GM23338 (cell line): ENCODE data around the gene IL36B. TPM values are rescaled to one million over a fixed set of nuclear protein-coding genes. Genes with fewer than 3 reads are reported as not detected.

Experiments
- ATAC-seq: fragments of 200-7000 bp; cut with Tn5 transposase; 3 replicates; pipeline ENCODE4 v1.9.1; 2020
- DNase-seq: peaks from one replicate; pipeline ENCODE4 v3.0.0-alpha.2; 2015; ENCODE audit warnings: low spot score
- H2AFZ ChIP-seq: fragments of 200-600 bp; sonication (generic); 2 replicates; pipeline ENCODE4 v1.8.0; 2016; ENCODE audit warnings: antibody characterized with exemption, mild to moderate bottlenecking, moderate library complexity
- H3F3A ChIP-seq: fragments of 200-600 bp; sonication (generic); replicated peaks from 2 replicates; pipeline ENCODE4 v1.8.0; 2017; ENCODE audit warnings: antibody characterized with exemption, mixed run types, low read depth
- H3K27ac ChIP-seq: fragments of 200-600 bp; sonication (generic); 2 replicates; pipeline ENCODE4 v1.6.1; 2016; ENCODE audit warnings: low read depth
- H3K27me3 ChIP-seq: fragments of 200-600 bp; sonication (generic); 2 replicates; pipeline ENCODE4 v1.8.0; 2016; ENCODE audit warnings: mild to moderate bottlenecking, mixed run types, moderate library complexity; ENCODE audit not compliant: insufficient read depth
- H3K36me3 ChIP-seq: fragments of 200-600 bp; sonication (generic); 2 replicates; pipeline ENCODE4 v1.8.0; 2016; ENCODE audit warnings: mild to moderate bottlenecking; ENCODE audit not compliant: insufficient read depth
- H3K4me1 ChIP-seq: fragments of 200-600 bp; sonication (generic); 2 replicates; pipeline ENCODE4 v1.8.0; 2016; ENCODE audit warnings: mild to moderate bottlenecking, moderate library complexity; ENCODE audit not compliant: insufficient read depth
- H3K4me2 ChIP-seq: fragments of 200-600 bp; sonication (generic); 2 replicates; pipeline ENCODE4 v1.7.1; 2017; ENCODE audit warnings: mixed run types
- H3K4me3 ChIP-seq: fragments of 200-600 bp; sonication (generic); 2 replicates; pipeline ENCODE4 v1.6.1; 2016; ENCODE audit warnings: mixed run types
- H3K79me2 ChIP-seq: fragments of 200-600 bp; sonication (generic); replicated peaks from 2 replicates; pipeline ENCODE4 v1.8.0; 2017; ENCODE audit warnings: mild to moderate bottlenecking; ENCODE audit not compliant: insufficient read depth
- H3K9me2 ChIP-seq: fragments of 200-600 bp; sonication (generic); 2 replicates; pipeline ENCODE4 v1.8.0; 2017; ENCODE audit not compliant: insufficient read depth
- H4K20me1 ChIP-seq: fragments of 200-600 bp; sonication (generic); replicated peaks from 2 replicates; pipeline ENCODE4 v1.8.0; 2017; ENCODE audit warnings: mild to moderate bottlenecking; ENCODE audit not compliant: insufficient read depth
- H3K27ac Mint-ChIP-seq: 2 replicates; pipeline ENCODE4 v1.8.0; 2020; ENCODE audit warnings: inconsistent platforms, mild to moderate bottlenecking, moderate library complexity, mixed read lengths
- H3K27me3 Mint-ChIP-seq: 3 replicates; pipeline ENCODE4 v1.8.0; 2022; ENCODE audit warnings: low read depth, mild to moderate bottlenecking, moderate library complexity, mixed read lengths, inconsistent platforms; ENCODE audit not compliant: insufficient read depth, poor library complexity
- H3K36me3 Mint-ChIP-seq: 3 replicates; pipeline ENCODE4 v1.8.0; 2021; ENCODE audit warnings: low read depth, mild to moderate bottlenecking, inconsistent platforms, moderate library complexity, mixed read lengths
- H3K4me1 Mint-ChIP-seq: 3 replicates; pipeline ENCODE4 v1.8.0; 2020; ENCODE audit warnings: mild to moderate bottlenecking, inconsistent platforms, mixed read lengths
- H3K4me3 Mint-ChIP-seq: 3 replicates; pipeline ENCODE4 v1.8.0; 2021; ENCODE audit warnings: moderate library complexity, mild to moderate bottlenecking, inconsistent platforms, mixed read lengths
- H3K9me3 Mint-ChIP-seq: 3 replicates; pipeline ENCODE4 v1.8.0; 2020; ENCODE audit warnings: moderate library complexity, mild to moderate bottlenecking, inconsistent platforms, mixed read lengths
- EZH2 ChIP-seq: fragments of 200-600 bp; sonication (generic); IDR thresholded peaks from one replicate; pipeline ENCODE4 v1.8.0; 2017; ENCODE audit warnings: antibody characterized with exemption, mild to moderate bottlenecking, low read depth; ENCODE audit not compliant: unreplicated experiment
- EZH2phosphoT487 ChIP-seq: fragments of 200-600 bp; sonication (generic); IDR thresholded peaks from one replicate; pipeline ENCODE4 v1.8.1; 2018; ENCODE audit warnings: antibody characterized with exemption; ENCODE audit not compliant: unreplicated experiment
- JUNB ChIP-seq: IDR thresholded peaks from one replicate; pipeline ENCODE4 v1.6.1; 2016; ENCODE audit warnings: antibody characterized with exemption; ENCODE audit not compliant: unreplicated experiment
- NANOG ChIP-seq: IDR thresholded peaks from 2 replicates; pipeline ENCODE4 v1.6.1; 2016; ENCODE audit warnings: antibody characterized with exemption, borderline replicate concordance
- POLR2AphosphoS5 ChIP-seq: IDR thresholded peaks from 2 replicates; pipeline ENCODE4 v1.6.1; 2016; ENCODE audit warnings: antibody characterized with exemption, low read depth
- STAT1 ChIP-seq: IDR thresholded peaks from one replicate; pipeline ENCODE4 v1.6.1; 2016; ENCODE audit warnings: antibody characterized with exemption; ENCODE audit not compliant: unreplicated experiment
- ZNF114 ChIP-seq: fragments of 250-450 bp; sonication (Bioruptor Pico); IDR thresholded peaks from 2 replicates; pipeline ENCODE4 v1.5.0; 2020; ENCODE audit warnings: mild to moderate bottlenecking, moderate library complexity
- polyA plus RNA-seq: library from polyadenylated mRNA; unstranded; fragments of >200 nt; fragmentation: Nextera tagmentation; extraction: Ambion mirVana; gene quantifications from 2 replicates; pipeline ENCODE4 v1.2.1, GENCODE V29; 2016
- total RNA-seq: library from RNA; depleted of rRNA; stranded (reverse); fragments of >200 nt; shearing (Covaris generic); gene quantifications from 2 replicates; pipeline ENCODE4 v1.2.3, GENCODE V29; 2014
- TF ChIP-seq, protein P1 (sequence below): fragments of 250-450 bp; sonication (Bioruptor Pico); IDR thresholded peaks from 2 replicates; pipeline ENCODE4 v1.5.0; 2020; ENCODE audit warnings: mild to moderate bottlenecking, moderate library complexity
- TF ChIP-seq, protein P2 (sequence below): IDR thresholded peaks from 2 replicates; pipeline ENCODE4 v1.6.1; 2016; ENCODE audit warnings: antibody characterized with exemption

IL36B gene
- total and polyA plus RNA-seq, 2 experiments from 2014 or later = not detected

DNA sequence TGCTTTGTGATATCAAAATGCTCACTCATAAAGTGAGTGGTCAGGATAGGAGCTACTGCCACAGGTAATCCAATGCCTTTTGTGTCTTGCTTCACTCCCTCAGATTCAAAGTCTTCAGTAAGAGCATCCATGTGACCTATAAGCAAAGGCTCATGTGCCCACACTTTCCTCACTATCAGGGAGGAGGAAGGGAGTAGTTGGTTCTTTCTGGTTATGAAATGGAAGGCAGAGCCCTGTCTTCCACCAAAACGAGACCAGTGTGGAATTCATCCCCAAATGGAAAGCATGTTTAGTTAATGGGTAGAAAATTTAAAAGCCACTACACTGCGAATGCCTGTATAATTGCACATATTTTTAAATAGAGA, 40.9 kb upstream of the IL36B start:
- TF ChIP-seq EZH2phosphoT487 (no peak), NANOG (no peak), POLR2AphosphoS5 (no peak), ZNF114 (CRISPR knock-in tag) (no peak), STAT1 (no peak), JUNB (no peak), EZH2 (no peak)
- TF ChIP-seq, protein P1, sequence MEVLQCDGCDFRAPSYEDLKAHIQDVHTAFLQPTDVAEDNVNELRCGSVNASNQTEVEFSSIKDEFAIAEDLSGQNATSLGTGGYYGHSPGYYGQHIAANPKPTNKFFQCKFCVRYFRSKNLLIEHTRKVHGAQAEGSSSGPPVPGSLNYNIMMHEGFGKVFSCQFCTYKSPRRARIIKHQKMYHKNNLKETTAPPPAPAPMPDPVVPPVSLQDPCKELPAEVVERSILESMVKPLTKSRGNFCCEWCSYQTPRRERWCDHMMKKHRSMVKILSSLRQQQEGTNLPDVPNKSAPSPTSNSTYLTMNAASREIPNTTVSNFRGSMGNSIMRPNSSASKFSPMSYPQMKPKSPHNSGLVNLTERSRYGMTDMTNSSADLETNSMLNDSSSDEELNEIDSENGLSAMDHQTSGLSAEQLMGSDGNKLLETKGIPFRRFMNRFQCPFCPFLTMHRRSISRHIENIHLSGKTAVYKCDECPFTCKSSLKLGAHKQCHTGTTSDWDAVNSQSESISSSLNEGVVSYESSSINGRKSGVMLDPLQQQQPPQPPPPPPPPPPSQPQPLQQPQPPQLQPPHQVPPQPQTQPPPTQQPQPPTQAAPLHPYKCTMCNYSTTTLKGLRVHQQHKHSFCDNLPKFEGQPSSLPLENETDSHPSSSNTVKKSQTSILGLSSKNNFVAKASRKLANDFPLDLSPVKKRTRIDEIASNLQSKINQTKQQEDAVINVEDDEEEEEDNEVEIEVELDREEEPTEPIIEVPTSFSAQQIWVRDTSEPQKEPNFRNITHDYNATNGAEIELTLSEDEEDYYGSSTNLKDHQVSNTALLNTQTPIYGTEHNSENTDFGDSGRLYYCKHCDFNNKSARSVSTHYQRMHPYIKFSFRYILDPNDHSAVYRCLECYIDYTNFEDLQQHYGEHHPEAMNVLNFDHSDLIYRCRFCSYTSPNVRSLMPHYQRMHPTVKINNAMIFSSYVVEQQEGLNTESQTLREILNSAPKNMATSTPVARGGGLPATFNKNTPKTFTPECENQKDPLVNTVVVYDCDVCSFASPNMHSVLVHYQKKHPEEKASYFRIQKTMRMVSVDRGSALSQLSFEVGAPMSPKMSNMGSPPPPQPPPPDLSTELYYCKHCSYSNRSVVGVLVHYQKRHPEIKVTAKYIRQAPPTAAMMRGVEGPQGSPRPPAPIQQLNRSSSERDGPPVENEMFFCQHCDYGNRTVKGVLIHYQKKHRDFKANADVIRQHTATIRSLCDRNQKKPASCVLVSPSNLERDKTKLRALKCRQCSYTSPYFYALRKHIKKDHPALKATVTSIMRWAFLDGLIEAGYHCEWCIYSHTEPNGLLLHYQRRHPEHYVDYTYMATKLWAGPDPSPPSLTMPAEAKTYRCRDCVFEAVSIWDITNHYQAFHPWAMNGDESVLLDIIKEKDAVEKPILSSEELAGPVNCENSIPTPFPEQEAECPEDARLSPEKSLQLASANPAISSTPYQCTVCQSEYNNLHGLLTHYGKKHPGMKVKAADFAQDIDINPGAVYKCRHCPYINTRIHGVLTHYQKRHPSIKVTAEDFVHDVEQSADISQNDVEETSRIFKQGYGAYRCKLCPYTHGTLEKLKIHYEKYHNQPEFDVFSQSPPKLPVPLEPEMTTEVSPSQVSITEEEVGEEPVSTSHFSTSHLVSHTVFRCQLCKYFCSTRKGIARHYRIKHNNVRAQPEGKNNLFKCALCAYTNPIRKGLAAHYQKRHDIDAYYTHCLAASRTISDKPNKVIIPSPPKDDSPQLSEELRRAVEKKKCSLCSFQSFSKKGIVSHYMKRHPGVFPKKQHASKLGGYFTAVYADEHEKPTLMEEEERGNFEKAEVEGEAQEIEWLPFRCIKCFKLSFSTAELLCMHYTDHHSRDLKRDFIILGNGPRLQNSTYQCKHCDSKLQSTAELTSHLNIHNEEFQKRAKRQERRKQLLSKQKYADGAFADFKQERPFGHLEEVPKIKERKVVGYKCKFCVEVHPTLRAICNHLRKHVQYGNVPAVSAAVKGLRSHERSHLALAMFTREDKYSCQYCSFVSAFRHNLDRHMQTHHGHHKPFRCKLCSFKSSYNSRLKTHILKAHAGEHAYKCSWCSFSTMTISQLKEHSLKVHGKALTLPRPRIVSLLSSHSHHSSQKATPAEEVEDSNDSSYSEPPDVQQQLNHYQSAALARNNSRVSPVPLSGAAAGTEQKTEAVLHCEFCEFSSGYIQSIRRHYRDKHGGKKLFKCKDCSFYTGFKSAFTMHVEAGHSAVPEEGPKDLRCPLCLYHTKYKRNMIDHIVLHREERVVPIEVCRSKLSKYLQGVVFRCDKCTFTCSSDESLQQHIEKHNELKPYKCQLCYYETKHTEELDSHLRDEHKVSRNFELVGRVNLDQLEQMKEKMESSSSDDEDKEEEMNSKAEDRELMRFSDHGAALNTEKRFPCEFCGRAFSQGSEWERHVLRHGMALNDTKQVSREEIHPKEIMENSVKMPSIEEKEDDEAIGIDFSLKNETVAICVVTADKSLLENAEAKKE (CRISPR knock-in tag) = no peak
- TF ChIP-seq, protein P2, sequence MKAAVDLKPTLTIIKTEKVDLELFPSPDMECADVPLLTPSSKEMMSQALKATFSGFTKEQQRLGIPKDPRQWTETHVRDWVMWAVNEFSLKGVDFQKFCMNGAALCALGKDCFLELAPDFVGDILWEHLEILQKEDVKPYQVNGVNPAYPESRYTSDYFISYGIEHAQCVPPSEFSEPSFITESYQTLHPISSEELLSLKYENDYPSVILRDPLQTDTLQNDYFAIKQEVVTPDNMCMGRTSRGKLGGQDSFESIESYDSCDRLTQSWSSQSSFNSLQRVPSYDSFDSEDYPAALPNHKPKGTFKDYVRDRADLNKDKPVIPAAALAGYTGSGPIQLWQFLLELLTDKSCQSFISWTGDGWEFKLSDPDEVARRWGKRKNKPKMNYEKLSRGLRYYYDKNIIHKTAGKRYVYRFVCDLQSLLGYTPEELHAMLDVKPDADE = no peak
- H3K27ac Mint-ChIP-seq = no peak overlapping the region
- H3K9me3 Mint-ChIP-seq = peaks cover 21% of the 10 kb centered on the region
- no peak overlapping the region for H3K4me3 Mint-ChIP-seq
- no peak for DNase-seq
- Histone ChIP-seq H3K27me3 (no peaks in the 10 kb centered on the region), H4K20me1 (no peaks in the 10 kb centered on the region), H3K4me1 (no peaks in the 10 kb centered on the region), H3K4me2 (no peak overlapping the region), H3K4me3 (no peak overlapping the region), H3K9me2 (no peaks in the 10 kb centered on the region; the same call in 1 of the 2 replicates), H3K79me2 (no peaks in the 10 kb centered on the region), H3F3A (no peaks in the 10 kb centered on the region), H3K27ac (no peak overlapping the region), H2AFZ (no peak overlapping the region), H3K36me3 (no peaks in the 10 kb centered on the region)
- H3K4me1 Mint-ChIP-seq = no peaks in the 10 kb centered on the region
- H3K27me3 Mint-ChIP-seq = no peaks in the 10 kb centered on the region
- ATAC-seq = no peak
- H3K36me3 Mint-ChIP-seq = 0 out of 3 replicates have a peak, but pooled peaks cover 2% of the 10 kb centered on the region
